ENCODE measurements around the gene CTPS2.
"Not testable (repeated sequence)": the region's sequence is repeated elsewhere in the genome, so short reads cannot be mapped to it uniquely, and the experiment has no call there.

Gene CTPS2

DNA sequence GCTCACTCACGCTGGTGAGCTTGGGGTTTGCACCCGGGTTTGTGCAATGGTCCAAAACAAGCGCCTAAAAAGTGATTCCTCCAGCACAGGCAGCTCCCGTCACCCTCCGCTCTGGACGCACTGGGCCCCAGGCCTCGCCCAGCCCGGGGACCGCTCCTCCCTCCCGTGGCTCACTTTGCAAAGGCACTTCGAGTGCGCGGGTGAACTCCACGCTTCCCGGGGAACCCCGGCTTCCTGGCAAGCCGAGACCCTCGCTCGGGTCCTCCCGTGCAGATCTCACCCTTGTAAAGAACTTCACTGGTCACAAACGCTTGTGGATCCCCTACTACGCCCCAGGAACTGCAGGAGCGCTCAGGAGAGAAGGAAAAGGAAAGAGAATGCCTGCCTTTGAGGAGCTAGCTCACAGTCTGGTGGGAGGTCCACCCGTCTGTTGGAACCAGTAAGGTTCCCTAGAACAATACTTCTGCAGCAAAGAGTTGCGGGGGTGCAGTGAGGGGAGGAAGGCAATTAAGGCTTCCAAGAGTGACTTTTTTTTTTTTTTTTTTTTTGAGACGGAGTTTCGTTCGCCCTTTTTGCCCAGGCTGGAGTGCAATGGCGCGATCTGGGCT lies at the start of gene CTPS2:
CTPS2 (minus strand) TSS at position 122 of the 608 bp plus-strand sequence. CDS start 9,767 bp downstream, outside the sequence.
- DNase-seq, result no peak

DNA sequence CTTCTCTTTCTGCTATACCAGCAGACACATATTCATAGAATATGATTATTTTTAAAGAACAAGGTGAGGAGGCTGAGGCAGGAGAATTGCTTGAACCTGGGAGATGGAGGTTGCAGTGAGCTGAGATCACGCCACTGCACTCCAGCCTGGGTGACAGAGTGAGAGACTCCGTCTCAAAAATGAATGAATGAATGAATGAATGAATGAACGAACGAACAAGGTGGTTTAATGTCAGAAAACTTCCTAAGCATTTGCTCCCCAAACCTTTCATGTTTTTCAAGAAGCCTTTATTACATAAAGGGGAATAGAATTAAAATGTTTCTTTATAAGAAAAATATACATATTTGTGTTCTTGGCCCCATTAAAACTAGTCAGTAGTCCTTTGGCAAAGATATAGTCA lies 49.0 kb upstream of the CTPS2 start:
- DNase-seq, result not testable (repeated sequence)

DNA sequence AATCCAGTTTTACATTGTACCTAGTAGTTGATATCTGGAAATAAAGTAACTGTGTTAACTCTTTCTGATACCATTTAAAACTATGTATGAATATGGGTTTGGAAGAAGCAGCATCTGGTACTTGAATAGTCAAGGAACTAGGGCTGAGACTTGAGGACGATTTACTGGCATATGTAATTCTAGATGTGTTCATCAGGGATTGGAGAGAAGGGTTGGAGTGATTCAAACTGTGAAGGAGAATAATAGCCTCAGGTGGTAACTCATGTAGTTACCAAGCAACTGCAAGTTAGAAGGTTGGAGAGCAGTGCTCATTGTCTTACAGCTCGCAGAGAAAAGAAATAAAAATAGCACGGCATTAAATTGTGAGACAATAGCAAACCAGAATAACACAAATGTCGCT lies 44.3 kb upstream of the CTPS2 start:
- no peak for DNase-seq

- no peak for DNase-seq
These were observed 41.5 kb upstream of the CTPS2 start for GRCh38 chrX:16754019-16754418.

- no peak for DNase-seq
These were observed 37.7 kb upstream of the CTPS2 start for GRCh38 chrX:16750136-16750535.

DNA sequence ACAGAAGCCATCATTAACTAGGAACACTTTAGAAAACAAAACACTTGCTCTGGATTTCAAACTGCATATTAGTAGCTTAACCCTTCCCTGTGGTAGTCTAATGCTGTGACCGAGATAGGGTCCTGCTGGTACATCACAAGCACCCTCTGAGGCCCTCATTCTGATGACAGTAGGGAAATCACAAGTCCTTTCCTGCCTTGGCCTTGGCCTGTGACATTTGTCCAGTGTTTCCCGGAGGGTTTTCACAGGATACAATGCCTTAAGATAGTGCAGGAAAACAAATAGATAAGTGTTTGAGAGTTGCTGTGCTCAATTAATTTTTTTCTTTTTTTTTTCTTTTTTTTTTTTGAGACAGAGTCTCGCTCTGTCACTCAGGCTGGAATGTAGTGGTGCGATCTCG lies 36.0 kb upstream of the CTPS2 start:
- no peak for DNase-seq

- DNase-seq, result no peak
These were observed 33.2 kb upstream of the CTPS2 start for GRCh38 chrX:16745659-16746058.

DNA sequence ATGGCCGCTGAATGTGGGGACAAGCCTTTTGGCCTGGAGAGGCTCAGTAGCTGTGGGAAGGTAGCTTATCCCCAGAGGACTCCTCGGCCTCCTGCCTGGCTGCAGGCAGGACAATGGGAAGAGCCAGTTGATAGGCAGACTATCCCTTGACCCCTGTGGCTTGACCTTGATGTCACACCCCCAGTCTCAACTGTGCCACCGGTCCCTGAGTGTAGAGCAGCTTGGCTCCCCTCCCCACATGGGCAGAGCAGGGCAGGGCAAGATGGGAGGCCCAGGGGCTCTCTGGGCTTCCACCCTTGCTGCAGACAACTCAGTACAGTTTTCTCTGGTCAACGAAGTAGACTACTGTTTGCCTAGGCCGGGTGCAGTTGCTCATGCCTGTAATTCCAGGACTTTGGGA lies 32.6 kb upstream of the CTPS2 start:
- DNase-seq, result no peak

DNA sequence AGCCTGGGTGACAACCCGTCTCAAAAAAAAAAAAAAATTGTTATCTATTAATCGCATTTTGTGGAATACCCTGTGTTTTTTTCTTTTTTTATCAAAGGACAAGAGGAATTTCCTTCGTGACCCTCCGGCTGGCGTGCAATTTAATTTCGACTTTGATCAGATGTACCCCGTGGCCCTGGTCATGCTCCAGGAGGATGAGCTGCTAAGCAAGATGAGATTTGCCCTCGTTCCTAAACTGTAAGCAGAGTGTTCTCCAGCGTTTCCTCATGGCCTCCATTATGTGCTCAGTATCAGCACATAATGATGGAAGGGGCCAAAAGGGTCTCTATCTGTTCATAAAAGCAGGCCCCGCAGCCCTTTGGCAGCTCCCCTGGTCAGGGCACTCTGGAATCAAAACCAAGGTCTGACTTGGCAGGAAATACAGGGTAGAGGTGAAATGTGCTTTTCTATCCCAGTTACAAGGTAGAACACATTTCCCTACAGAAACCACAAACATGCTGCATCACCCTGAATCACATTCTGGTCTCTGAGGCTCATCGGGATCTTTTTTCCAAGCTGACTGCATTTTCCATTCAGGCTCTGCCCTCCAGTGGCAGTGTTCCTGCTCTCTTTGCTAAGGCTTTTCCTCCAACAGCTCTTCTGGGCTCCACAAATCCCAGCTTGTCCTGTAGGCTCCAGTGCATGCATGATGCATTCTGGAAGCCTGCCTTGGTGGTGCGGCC lies 31.3 kb upstream of the CTPS2 start:
- DNase-seq, result no peak

DNA sequence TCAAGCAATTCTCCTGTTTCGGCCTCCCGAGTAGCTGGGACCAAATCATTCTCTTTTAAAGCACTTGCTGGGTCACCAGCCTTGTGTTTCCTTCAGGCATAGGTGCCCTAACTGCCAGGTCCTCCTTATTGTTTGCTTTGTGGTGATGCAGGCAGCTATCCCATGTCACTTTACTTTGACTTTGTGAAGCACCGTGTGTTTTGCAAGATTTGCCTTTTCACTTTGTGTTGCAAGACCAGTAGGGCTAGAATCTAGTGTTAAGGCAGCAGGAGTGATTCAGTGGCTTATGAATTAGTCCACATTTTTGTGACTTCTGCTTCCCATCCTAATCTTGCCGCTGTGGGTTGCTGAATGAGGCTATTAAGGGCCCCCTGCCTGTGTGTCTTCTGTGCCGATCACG lies 27.1 kb upstream of the CTPS2 start:
- no peak for DNase-seq

GRCh38 chrX:16737024-16737423 lies 24.6 kb upstream of the CTPS2 start:
- no peak for DNase-seq

DNA sequence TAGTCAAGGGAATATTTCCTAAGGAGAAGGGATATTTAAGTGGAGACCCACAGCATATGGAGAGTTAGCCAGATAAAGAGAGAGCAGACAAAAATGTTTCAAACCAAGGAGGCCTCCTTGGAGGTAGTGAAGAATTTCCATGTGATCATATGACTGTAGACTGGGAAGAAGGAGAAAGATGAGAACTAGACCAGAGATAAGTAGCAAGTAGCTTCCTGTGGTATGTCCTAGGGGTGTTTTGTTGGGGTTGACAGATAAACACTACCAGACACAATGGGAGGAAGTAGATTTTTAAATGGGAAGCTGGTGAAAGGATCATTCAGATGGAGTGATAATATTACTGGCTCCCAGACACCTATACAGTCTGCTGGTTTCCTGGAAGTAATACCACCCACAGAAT lies 20.5 kb upstream of the CTPS2 start:
- DNase-seq, result no peak

DNA sequence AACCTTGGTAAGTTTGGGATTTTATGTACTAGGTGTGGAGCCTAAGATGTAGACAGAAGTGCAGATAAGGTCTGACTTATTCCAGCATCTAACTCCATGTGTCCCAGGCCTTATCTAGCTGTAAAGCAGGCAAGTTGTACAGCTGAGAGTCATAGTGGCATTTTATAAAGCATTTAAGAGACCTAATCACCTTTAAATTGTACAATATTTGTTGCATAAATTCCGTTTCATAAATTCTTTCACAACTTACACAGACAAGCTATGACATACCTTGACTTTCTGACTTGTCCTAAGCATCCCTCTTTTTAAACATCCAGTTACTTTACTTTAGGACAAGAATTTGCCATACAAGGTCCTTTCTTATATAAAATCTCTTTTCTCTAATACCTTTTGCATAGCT lies 18.0 kb upstream of the CTPS2 start:
- DNase-seq, result no peak

DNA sequence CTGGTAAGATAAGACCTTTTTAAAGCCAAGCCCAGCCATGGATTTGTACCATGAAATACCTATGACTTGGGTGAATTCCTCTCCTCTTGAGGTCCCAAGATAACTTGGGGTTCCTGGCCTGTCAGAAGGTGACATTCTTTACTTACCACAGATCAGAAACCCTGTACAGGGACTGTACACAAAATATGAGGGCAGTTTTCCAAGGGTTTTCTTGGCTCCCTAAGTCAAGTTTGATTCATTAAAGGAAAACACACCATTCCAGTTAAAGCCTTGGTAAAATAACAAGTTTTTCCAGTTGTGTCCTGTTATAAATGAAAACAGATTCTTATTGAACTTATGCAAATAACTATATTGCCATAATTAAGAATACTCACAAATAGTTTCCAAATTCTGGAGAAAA lies 15.2 kb upstream of the CTPS2 start:
- no peak for DNase-seq

GRCh38 chrX:16726347-16726988 lies 14.0 kb upstream of the CTPS2 start:
- DNase-seq, result not testable (repeated sequence)

DNA sequence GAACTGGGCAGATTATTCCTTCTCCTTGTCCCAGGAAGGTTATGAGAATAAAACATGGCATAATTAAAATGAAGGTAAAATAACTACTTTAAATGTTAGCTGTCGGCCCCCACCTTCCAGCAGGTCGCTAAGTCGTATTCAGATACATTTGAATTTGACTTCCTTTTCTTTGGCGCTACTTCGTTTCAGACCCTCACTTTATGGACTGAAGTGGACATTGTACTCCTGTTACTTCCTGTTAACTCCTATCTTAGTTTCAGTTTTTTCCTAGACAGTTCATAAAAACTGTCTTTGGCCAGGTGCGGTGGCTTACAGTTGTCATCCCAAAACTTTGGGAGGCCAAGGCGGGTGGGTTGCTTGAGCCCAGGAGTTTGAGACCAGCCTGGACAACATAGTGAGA lies 12.6 kb upstream of the CTPS2 start:
- DNase-seq, result no peak

GRCh38 chrX:16722481-16722880 lies 10.0 kb upstream of the CTPS2 start:
- DNase-seq, result no peak

GRCh38 chrX:16719334-16720084 lies 7.0 kb upstream of the CTPS2 start, which contains the start of gene SYAP1:
SYAP1 (plus strand) TSS chrX:16719612; CDS start chrX:16719725, 113 bp downstream.
- peak; percentile 96 for DNase-seq

- DNase-seq, result no peak
These were observed 6.4 kb upstream of the CTPS2 start for GRCh38 chrX:16718824-16719333.

DNA sequence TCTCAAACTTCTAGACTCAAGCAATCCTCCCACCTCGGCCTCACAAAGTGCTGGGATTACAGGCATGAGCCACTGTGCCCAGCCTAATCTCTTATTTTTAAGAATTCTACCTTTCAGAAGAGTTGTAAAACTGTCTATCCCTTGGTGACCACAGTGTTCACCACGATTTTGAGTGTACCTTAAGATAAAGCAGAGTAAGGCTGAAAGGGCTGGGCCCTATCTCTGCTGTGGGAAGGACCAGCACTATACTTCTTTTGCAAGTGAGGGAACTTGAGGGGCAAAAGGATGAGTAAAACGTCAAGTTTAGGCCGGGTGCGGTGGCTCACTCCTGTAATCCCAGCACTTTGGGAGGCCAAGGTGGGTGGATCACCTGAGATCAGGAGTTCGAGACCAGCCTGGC lies 4.0 kb upstream of the CTPS2 start:
- not testable (repeated sequence) for DNase-seq

DNA sequence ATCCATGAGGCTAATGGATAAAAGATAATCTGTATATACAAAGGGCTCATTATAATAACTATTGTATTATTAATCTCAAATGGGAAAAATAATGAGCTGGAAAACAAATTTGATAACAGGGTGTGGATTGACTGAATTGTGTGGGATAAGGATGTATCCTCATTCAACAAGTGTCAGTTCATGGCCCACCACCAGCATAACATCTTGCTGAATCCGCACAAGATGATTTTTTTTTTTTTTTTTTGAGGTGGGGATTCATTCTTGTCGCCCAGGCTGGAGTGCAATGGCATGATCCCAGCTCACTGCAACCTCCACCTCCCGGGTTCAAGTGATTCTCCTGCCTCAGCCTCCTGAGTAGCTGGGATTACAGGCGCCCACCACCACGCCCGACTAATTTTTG lies 3.2 kb upstream of the CTPS2 start:
- not testable (repeated sequence) for DNase-seq

DNA sequence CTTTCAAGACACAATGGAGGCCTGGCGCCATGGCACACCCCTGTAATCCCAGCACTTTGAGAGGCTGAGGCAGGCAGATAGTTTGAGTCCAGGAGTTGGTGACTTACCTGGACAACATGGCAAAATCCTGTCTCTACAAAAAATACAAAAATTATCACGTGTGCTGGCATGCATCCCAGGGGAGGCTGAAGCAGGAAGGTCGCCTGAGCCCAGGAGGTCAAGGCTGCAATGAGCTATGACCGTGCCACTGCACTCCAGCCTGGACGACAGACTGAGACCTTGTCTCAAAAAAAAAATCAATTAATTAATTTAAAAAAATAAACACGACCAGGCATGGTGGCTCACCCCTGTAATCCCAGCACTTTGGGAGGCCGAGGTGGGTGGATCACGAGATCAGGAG lies 2.0 kb upstream of the CTPS2 start:
- DNase-seq, result no peak

DNA sequence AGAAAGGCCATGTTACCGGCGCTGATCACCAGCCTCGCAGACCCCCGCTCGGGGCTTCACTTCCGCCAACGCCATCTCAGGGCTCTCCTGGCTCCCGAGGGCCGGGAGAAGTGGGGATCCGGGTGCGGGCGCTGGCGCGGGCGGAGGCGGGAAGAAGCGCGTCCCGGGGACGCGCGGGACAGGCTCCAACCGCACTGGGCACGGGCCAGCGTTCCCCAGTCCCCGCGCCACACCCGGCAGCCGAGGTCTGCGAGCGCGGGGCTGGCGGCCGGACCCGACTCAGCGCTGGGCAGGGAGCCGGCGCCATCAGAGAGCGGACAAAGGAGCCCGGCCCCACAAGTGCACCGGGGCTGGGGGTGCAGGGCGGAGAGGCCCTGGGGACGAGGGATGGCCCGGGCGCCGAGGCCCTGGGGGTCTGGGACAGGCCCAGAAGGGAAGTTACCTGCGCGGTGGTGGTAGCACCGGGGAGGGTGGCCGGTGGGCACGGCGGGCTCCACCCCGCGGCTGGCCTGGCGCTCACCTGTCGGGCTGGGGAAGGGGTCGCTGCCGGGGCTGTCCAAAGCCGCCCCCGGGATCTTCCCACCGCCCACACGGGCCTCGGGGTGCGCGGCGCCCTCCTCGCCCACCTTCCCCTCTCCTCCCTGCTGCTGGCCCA lies 449 bp downstream of the CTPS2 start:
- no peak for DNase-seq
